Liver (tissue), 9 donors: ENCODE results near the gene SMIM5. TPM values are rescaled to one million over a fixed set of nuclear protein-coding genes. Genes with fewer than 3 reads are reported as not detected.

ENCODE experiments used
- DNase-seq: peaks from one replicate; pipeline ENCODE4 v3.0.0-alpha.2; 2017; ENCODE audit warnings: low spot score
- H3K27ac ChIP-seq, 2 donors: one replicate each; pipeline ENCODE4 v1.7.0; 2013; ENCODE audit warnings: inconsistent platforms in 2 of 2, low read length in 2 of 2, control low read depth in 1 of 2, low read depth in 1 of 2, mild to moderate bottlenecking in 1 of 2
- H3K27me3 ChIP-seq, 4 donors: one replicate each; pipeline versions ENCODE4 v1.6.1 to v1.7.0; 2013; ENCODE audit warnings: low read length in 3 of 4, inconsistent platforms in 1 of 4, mild to moderate bottlenecking in 1 of 4, moderate library complexity in 1 of 4; ENCODE audit not compliant: control insufficient read depth in 4 of 4, insufficient read depth in 4 of 4
- H3K36me3 ChIP-seq, 4 donors: one replicate each; pipeline versions ENCODE4 v1.6.1 to v1.7.0; 2013; ENCODE audit warnings: low read length in 3 of 4, mild to moderate bottlenecking in 3 of 4, low read depth in 1 of 4, moderate library complexity in 1 of 4; ENCODE audit not compliant: control insufficient read depth in 4 of 4, insufficient read depth in 3 of 4
- H3K4me1 ChIP-seq, 4 donors: one replicate each; pipeline versions ENCODE4 v1.6.1 to v1.7.0; 2013; ENCODE audit warnings: low read length in 3 of 4, mild to moderate bottlenecking in 3 of 4, moderate library complexity in 1 of 4; ENCODE audit not compliant: control insufficient read depth in 4 of 4, insufficient read depth in 4 of 4
- H3K4me3 ChIP-seq, 3 donors: one replicate each; pipeline versions ENCODE4 v1.6.1 to v1.7.0; 2013; ENCODE audit warnings: low read length in 3 of 3, control low read depth in 1 of 3, low read depth in 1 of 3, mild to moderate bottlenecking in 1 of 3
- H3K9ac ChIP-seq, 2 donors: one replicate each; pipeline ENCODE4 v1.7.0; 2013; ENCODE audit warnings: low read length in 2 of 2, mild to moderate bottlenecking in 2 of 2, moderate library complexity in 2 of 2, control low read depth in 1 of 2, low read depth in 1 of 2
- H3K9me3 ChIP-seq, 4 donors: one replicate each; pipeline versions ENCODE4 v1.6.1 to v1.7.0; 2013; ENCODE audit warnings: low read length in 3 of 4; ENCODE audit not compliant: control insufficient read depth in 4 of 4
- EGR1 ChIP-seq, 2 donors: IDR thresholded peaks; 2 replicates each; pipeline ENCODE4 v1.6.1; 2016 to 2018; ENCODE audit warnings: antibody characterized with exemption in 2 of 2, low read depth in 2 of 2
- FOXA1 ChIP-seq: IDR thresholded peaks from 2 replicates; pipeline ENCODE4 v1.6.1; 2016; ENCODE audit warnings: antibody characterized with exemption
- GABPA ChIP-seq, 2 donors: IDR thresholded peaks in 1 of 2; conservative IDR thresholded peaks in 1 of 2; 2 replicates each; pipeline ENCODE4 v1.6.1; 2016; ENCODE audit warnings: antibody characterized with exemption in 2 of 2, mild to moderate bottlenecking in 1 of 2, moderate library complexity in 1 of 2
- HNF4A ChIP-seq, 2 donors: conservative IDR thresholded peaks; 2 replicates each; pipeline ENCODE4 v1.6.1; 2016; ENCODE audit warnings: antibody characterized with exemption in 2 of 2, mild to moderate bottlenecking in 2 of 2
- HNF4G ChIP-seq: IDR thresholded peaks from 2 replicates; pipeline ENCODE4 v1.6.1; 2016; ENCODE audit warnings: antibody characterized with exemption
- JUND ChIP-seq, 2 donors: IDR thresholded peaks; 2 replicates each; pipeline ENCODE4 v1.6.1; 2016; ENCODE audit warnings: antibody characterized with exemption in 2 of 2
- RAD21 ChIP-seq, 2 donors: IDR thresholded peaks; 2 replicates each; pipeline ENCODE4 v1.6.1; 2016; ENCODE audit warnings: antibody characterized with exemption in 2 of 2, mild to moderate bottlenecking in 2 of 2
- SP1 ChIP-seq: IDR thresholded peaks from 2 replicates; pipeline ENCODE4 v1.6.1; 2018; ENCODE audit warnings: antibody characterized with exemption, mild to moderate bottlenecking
- TAF1 ChIP-seq: conservative IDR thresholded peaks from 2 replicates; pipeline ENCODE4 v1.6.1; 2016; ENCODE audit warnings: antibody characterized with exemption, mild to moderate bottlenecking
- YY1 ChIP-seq: IDR thresholded peaks from 2 replicates; pipeline ENCODE4 v1.6.1; 2016; ENCODE audit warnings: antibody characterized with exemption, mild to moderate bottlenecking
- WGBS: extraction: QIAGEN DNeasy Blood & Tissue Kit; methylation state at CpG from one replicate; pipeline ENCODE4 v1.1.7; 2013; 5-methylcytosine and 5-hydroxymethylcytosine counted together
- polyA plus RNA-seq, 2 donors: library from polyadenylated mRNA; stranded (reverse) in 1 of 2; unstranded in 1 of 2; fragments of 200-250 nt in 1 of 2; fragments of >200 nt in 1 of 2; fragmentation: Nextera tagmentation in 1 of 2; extraction: Ambion mirVana in 1 of 2; gene quantifications; one replicate each; pipeline versions ENCODE4 v1.2.1 to v1.2.3, GENCODE V29; 2013 to 2015
- total RNA-seq, 2 donors: library from RNA; depleted of rRNA; stranded (reverse); fragments of >200 nt; gene quantifications; one replicate each; pipeline ENCODE4 v1.2.3, GENCODE V29; 2014
- TF ChIP-seq, protein P1 (sequence below): IDR thresholded peaks from 2 replicates; pipeline ENCODE4 v1.6.1; 2016; ENCODE audit warnings: antibody characterized with exemption
- TF ChIP-seq, protein P2 (sequence below): IDR thresholded peaks from 2 replicates; pipeline ENCODE4 v1.6.1; 2016; ENCODE audit warnings: antibody characterized with exemption
- TF ChIP-seq, protein P3 (sequence below): fragments of 150-350 bp; IDR thresholded peaks from 2 replicates; pipeline ENCODE4 v1.5.1; 2017; ENCODE audit warnings: improper control_type of control experiment, low read depth, low read length; ENCODE audit not compliant: missing input control
- donor health status: healthy.
- donor health status: healthy.
- donor health status: healthy.
- donor health status: healthy.
- donor health status: healthy.

The SMIM5 gene
- total and polyA plus RNA-seq, 4 donors, result 0.10 to 54.9 (median 0.18) TPM

DNA sequence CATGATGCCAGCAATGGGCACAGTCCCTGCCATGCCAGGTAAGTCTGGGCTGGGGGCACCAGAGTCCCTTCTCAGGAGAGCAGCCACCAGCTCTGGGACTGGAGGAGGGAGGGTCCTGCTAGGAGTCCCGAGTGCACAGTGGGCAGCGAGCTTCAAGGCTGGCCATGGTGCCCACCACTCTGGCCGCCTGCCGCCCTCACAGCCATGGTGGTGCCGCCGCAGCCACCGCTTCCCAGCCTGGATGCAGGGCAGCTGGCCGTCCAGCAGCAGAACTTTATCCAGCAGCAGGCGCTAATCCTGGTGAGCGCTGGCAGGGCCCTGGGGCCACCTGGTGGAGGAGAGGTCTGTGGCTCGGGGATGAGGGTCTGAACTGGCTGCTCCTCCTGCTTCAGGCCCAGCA is 17.9 kb upstream of the SMIM5 start:
- Histone ChIP-seq H3K36me3 (peaks cover 0 to 42% (median 6%) of the 10 kb centered on the region in 4 donors), H3K4me3 (no peak overlapping the region), H3K27me3 (no peaks in the 10 kb centered on the region), H3K4me1 (peaks cover 0 to 14% (median 9%) of the 10 kb centered on the region in 4 donors), H3K27ac (no peak overlapping the region), H3K9ac (no peak overlapping the region), H3K9me3 (no peaks in the 10 kb centered on the region)
- 94% methylated on average over 11 of the region's 11 CpGs for WGBS
- no peak for DNase-seq
- TF ChIP-seq FOXA1 (no peak), YY1 (no peak)

DNA sequence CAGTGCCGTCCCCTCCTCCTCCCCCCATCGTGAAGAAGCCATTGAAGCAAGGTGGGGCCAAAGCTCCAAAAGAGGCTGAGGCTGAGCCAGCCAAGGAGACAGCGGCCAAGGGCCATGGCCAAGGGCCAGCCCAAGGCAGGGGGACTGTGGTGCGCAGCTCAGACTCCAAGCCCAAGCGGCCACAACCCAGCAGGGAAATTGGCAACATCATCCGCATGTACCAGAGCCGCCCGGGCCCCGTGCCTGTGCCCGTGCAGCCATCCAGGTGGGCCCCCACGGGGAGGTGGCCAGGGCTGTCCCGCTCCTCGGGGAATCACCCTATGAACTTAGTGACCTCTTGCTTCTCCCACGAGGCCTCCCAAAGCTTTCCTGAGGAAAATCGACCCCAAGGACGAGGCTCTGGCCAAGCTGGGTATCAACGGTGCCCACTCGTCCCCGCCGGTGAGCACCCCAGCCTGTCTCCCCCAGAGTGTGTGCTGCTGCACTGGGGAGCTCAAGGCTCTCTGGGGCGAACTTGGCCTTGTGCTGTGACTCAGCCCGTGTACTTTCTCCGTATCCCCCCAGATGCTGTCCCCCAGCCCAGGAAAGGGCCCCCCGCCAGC is 16.6 kb upstream of the SMIM5 start:
- no peaks in the 10 kb centered on the region for H3K9me3 ChIP-seq
- TF ChIP-seq GABPA (IDR thresholded peaks at IDR 0.05 in 1 of 2, conservative IDR thresholded peaks at IDR 0.05 in 1 of 2) (no peak), TAF1 (no peak), HNF4G (no peak), HNF4A (conservative IDR thresholded peaks at IDR 0.05) (no peak), EGR1 (IDR thresholded peaks at IDR 0.05; ENCODE audit: low read depth in 2 of 2) (no peak), SP1 (no peak), FOXA1 (no peak), JUND (IDR thresholded peaks at IDR 0.05) (no peak), RAD21 (IDR thresholded peaks at IDR 0.05) (no peak)
- TF ChIP-seq, protein P1, sequence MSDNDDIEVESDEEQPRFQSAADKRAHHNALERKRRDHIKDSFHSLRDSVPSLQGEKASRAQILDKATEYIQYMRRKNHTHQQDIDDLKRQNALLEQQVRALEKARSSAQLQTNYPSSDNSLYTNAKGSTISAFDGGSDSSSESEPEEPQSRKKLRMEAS, result no peak
- TF ChIP-seq, protein P2, sequence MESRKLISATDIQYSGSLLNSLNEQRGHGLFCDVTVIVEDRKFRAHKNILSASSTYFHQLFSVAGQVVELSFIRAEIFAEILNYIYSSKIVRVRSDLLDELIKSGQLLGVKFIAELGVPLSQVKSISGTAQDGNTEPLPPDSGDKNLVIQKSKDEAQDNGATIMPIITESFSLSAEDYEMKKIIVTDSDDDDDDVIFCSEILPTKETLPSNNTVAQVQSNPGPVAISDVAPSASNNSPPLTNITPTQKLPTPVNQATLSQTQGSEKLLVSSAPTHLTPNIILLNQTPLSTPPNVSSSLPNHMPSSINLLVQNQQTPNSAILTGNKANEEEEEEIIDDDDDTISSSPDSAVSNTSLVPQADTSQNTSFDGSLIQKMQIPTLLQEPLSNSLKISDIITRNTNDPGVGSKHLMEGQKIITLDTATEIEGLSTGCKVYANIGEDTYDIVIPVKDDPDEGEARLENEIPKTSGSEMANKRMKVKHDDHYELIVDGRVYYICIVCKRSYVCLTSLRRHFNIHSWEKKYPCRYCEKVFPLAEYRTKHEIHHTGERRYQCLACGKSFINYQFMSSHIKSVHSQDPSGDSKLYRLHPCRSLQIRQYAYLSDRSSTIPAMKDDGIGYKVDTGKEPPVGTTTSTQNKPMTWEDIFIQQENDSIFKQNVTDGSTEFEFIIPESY, result no peak
- H3K27me3 ChIP-seq, result no peaks in the 10 kb centered on the region
- no peak overlapping the region for H3K27ac ChIP-seq
- WGBS, result 91% methylated on average over 24 of the region's 24 CpGs
- H3K4me1 ChIP-seq, result peaks cover 0 to 6% (median 2%) of the 10 kb centered on the region in 4 donors
- no peak for DNase-seq
- peaks cover 0 to 45% (median 6%) of the 10 kb centered on the region in 4 donors for H3K36me3 ChIP-seq
- H3K4me3 ChIP-seq, result no peak overlapping the region
- no peak overlapping the region for H3K9ac ChIP-seq

DNA sequence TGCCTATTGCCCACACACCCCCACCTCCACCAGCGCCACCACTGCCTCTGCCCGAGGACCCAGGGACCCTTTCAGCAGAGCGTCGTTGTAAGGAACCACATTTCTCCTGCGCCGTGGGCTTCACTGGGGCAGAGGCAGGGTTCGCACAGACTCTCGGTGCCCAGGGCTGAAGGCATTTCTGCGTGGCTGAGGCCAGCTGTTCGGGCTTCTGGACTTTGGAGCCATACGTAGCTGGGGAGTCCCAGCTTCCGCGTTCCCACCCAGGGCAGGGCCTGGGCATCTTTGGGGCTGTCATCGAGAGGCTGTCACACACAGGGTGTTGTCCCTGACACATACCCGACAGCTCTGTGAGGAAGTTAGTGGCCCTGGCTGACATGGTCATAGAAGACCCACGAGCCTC is 16.0 kb upstream of the SMIM5 start:
- DNase-seq, result no peak
- Histone ChIP-seq H3K27me3 (no peaks in the 10 kb centered on the region), H3K4me3 (no peak overlapping the region), H3K27ac (no peak overlapping the region), H3K9ac (no peak overlapping the region), H3K36me3 (peaks cover 0 to 44% (median 6%) of the 10 kb centered on the region in 4 donors), H3K4me1 (peaks cover 0 to 6% (median 2%) of the 10 kb centered on the region in 4 donors), H3K9me3 (no peaks in the 10 kb centered on the region)
- WGBS, result 87% methylated on average over 16 of the region's 16 CpGs
- TF ChIP-seq HNF4A (conservative IDR thresholded peaks at IDR 0.05), result no peak
- TF ChIP-seq, protein P3, sequence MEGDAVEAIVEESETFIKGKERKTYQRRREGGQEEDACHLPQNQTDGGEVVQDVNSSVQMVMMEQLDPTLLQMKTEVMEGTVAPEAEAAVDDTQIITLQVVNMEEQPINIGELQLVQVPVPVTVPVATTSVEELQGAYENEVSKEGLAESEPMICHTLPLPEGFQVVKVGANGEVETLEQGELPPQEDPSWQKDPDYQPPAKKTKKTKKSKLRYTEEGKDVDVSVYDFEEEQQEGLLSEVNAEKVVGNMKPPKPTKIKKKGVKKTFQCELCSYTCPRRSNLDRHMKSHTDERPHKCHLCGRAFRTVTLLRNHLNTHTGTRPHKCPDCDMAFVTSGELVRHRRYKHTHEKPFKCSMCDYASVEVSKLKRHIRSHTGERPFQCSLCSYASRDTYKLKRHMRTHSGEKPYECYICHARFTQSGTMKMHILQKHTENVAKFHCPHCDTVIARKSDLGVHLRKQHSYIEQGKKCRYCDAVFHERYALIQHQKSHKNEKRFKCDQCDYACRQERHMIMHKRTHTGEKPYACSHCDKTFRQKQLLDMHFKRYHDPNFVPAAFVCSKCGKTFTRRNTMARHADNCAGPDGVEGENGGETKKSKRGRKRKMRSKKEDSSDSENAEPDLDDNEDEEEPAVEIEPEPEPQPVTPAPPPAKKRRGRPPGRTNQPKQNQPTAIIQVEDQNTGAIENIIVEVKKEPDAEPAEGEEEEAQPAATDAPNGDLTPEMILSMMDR, result no peak
